COR-L47 (cell line): ENCODE results near the gene LPP.

Experiments
- DNase-seq: peaks from one replicate; lab custom pipeline; 2025; lab: John Stamatoyannopoulos, UW

The LPP gene

GRCh38 chr3:188135271-188135670, 18.7 kb upstream of the LPP start:
- no peak for DNase-seq

- no peak for DNase-seq
Measured at GRCh38 chr3:188137051-188137450, 16.9 kb upstream of the LPP start.

- DNase-seq: no peak
Measured at GRCh38 chr3:188139466-188139865, 14.5 kb upstream of the LPP start.

GRCh38 chr3:188146219-188146618, 7.7 kb upstream of the LPP start:
- DNase-seq: no peak

- no peak for DNase-seq
Measured at GRCh38 chr3:188147782-188148181, 6.2 kb upstream of the LPP start.

GRCh38 chr3:188148318-188148717, 5.6 kb upstream of the LPP start:
- no peak for DNase-seq

- DNase-seq: no peak
Measured at GRCh38 chr3:188149587-188149986, 4.4 kb upstream of the LPP start.

GRCh38 chr3:188150982-188151381, 3.0 kb upstream of the LPP start:
- DNase-seq: no peak

GRCh38 chr3:188151438-188151837, 2.5 kb upstream of the LPP start:
- DNase-seq: no peak

GRCh38 chr3:188152660-188153436, 1.1 kb upstream of the LPP start:
- no peak for DNase-seq

- DNase-seq: no peak
Measured at GRCh38 chr3:188153437-188154013, 432 bp upstream of the LPP start.

GRCh38 chr3:188154809-188155574, 1.0 kb downstream of the LPP start:
- no peak for DNase-seq

GRCh38 chr3:188156056-188156455, 2.1 kb downstream of the LPP start:
- DNase-seq: no peak

- DNase-seq: no peak
Measured at GRCh38 chr3:188157407-188157806, 3.5 kb downstream of the LPP start.

GRCh38 chr3:188157971-188158370, 4.0 kb downstream of the LPP start:
- no peak for DNase-seq

GRCh38 chr3:188158731-188159310, 4.9 kb downstream of the LPP start:
- no peak for DNase-seq

- no peak for DNase-seq
Measured at GRCh38 chr3:188160751-188161150, 6.8 kb downstream of the LPP start.

GRCh38 chr3:188164248-188164687, 10.3 kb downstream of the LPP start:
- no peak for DNase-seq

GRCh38 chr3:188165596-188165995, 11.6 kb downstream of the LPP start:
- no peak for DNase-seq

- no peak for DNase-seq
Measured at GRCh38 chr3:188166441-188166840, 12.5 kb downstream of the LPP start.

- DNase-seq: no peak
Measured at GRCh38 chr3:188168186-188168585, 14.2 kb downstream of the LPP start.

- DNase-seq: no peak
Measured at GRCh38 chr3:188168648-188169047, 14.7 kb downstream of the LPP start.
